Choroid plexus epithelial cell (primary cell): Measurements from ENCODE around the gene MAP3K5.
A peak's percentile ranks its signal among the peaks of the same experiment; 100 is the strongest.

Source experiments
- DNase-seq: peaks from one replicate; pipeline ENCODE4 v3.0.0-alpha.2; 2010; ENCODE audit warnings: low read depth
- H3K4me3 ChIP-seq: 2 replicates; pipeline ENCODE4 v1.5.1; 2011; ENCODE audit warnings: low read depth, mild to moderate bottlenecking, control low read depth, low read length, moderate library complexity
- TF ChIP-seq, protein P1 (sequence below): conservative IDR thresholded peaks from 2 replicates; pipeline ENCODE4 v1.5.1; 2011; ENCODE audit warnings: low read depth, mild to moderate bottlenecking, control low read depth, inconsistent platforms, low read length, moderate library complexity

Gene MAP3K5

DNA sequence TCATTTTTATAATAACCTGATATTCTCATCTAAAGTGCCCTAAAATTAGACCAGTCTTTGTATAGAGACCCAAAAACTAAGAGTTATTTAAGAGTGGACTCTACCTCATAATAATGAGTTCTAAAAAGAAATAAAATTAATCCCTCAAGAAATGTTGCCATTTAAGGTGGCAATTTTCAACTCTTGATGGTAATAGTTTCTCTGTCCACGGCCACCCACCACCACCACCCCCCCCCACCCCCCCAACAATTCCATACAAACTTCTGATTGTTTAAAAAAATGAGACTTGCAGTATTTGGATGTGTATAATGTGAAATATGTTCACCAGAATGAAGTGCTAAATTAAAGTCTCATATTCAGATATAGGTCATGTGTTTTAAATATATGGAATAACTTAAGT lies 244.4 kb downstream of the MAP3K5 start:
- DNase-seq = no peak
- TF ChIP-seq, protein P1, sequence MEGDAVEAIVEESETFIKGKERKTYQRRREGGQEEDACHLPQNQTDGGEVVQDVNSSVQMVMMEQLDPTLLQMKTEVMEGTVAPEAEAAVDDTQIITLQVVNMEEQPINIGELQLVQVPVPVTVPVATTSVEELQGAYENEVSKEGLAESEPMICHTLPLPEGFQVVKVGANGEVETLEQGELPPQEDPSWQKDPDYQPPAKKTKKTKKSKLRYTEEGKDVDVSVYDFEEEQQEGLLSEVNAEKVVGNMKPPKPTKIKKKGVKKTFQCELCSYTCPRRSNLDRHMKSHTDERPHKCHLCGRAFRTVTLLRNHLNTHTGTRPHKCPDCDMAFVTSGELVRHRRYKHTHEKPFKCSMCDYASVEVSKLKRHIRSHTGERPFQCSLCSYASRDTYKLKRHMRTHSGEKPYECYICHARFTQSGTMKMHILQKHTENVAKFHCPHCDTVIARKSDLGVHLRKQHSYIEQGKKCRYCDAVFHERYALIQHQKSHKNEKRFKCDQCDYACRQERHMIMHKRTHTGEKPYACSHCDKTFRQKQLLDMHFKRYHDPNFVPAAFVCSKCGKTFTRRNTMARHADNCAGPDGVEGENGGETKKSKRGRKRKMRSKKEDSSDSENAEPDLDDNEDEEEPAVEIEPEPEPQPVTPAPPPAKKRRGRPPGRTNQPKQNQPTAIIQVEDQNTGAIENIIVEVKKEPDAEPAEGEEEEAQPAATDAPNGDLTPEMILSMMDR = no peak
- no peak overlapping the region for H3K4me3 ChIP-seq

DNA sequence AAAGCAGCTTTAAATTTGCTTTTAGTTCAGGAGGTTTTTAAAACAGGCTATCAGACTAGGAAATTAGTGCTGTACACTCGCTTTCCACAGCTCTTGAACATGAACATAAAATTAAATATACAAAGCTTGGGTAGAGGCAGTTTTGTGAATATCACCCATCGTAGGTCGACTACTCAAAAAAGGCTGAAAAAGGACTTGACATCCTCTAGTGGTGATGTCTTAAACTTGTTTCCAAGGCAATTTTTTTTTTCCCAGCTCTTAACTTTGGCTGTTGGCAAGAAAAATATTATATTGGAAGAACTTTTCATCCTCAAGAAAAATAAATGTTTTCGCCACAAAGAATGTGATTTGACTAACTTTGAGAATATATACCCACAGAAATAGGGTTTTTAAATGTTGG lies 244.9 kb downstream of the MAP3K5 start:
- no peak overlapping the region for H3K4me3 ChIP-seq
- peak; percentile 70 for DNase-seq
- TF ChIP-seq, protein P1 = peak; percentile 73

DNA sequence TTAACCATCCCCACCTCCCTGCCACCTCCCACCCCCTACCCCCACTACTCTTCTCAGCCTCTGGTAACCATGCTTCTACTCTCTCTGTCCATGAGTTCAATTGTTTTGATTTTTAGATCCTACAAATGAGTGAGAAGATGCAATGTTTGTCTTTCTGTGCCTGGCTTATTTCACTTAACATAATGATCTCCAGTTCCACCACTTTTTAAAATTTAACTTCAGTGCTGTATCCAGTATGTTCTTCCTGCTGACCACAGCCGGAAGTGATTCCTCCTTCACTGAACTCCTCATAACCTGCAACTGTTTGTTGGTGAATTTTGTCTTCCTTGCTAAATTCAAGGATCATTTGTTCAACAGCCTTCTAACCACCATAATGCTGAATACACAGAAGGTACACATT lies 245.9 kb downstream of the MAP3K5 start:
- no peak overlapping the region for H3K4me3 ChIP-seq
- DNase-seq = no peak
- TF ChIP-seq, protein P1 = no peak

DNA sequence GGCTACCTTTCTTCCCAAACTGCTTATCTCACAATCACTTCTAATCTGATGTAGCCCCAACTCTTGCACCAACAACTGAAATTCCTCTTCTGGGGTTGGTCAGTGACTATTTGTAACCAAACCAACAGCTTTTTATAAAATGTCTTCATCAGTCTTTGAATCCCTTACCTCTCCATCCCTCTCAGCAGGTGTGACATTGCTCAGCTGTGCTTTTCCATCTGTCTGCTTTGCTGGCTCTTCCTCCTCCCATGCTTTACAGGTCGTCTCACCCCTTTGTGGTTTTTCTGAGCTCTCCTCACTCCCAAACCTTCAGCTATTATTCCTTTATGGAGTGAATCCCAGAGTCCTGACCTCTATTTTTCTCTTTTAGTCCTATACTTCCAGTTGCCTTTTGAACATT lies 248.0 kb downstream of the MAP3K5 start:
- TF ChIP-seq, protein P1 = no peak
- no peak for DNase-seq
- H3K4me3 ChIP-seq = no peak overlapping the region

DNA sequence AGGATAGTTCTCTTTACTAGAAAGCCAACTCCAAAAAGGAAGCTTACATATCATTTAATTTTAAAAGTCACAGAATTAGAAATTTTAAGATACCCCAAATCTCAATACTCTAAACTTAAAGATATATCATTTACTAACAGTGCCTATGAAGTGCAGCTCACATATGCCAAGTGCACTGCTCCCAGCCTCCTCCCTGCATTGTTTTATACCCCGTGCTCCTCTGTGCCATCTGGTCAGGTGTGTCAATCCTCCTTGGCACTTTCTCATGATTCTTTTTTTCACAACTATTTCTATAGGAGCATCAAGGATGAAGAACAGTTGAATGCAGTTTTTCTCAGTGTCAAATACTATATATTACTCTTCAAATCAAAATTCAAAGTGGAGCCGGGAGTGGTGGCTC lies 250.9 kb downstream of the MAP3K5 start:
- TF ChIP-seq, protein P1 = no peak
- DNase-seq = no peak
- H3K4me3 ChIP-seq = no peak overlapping the region

DNA sequence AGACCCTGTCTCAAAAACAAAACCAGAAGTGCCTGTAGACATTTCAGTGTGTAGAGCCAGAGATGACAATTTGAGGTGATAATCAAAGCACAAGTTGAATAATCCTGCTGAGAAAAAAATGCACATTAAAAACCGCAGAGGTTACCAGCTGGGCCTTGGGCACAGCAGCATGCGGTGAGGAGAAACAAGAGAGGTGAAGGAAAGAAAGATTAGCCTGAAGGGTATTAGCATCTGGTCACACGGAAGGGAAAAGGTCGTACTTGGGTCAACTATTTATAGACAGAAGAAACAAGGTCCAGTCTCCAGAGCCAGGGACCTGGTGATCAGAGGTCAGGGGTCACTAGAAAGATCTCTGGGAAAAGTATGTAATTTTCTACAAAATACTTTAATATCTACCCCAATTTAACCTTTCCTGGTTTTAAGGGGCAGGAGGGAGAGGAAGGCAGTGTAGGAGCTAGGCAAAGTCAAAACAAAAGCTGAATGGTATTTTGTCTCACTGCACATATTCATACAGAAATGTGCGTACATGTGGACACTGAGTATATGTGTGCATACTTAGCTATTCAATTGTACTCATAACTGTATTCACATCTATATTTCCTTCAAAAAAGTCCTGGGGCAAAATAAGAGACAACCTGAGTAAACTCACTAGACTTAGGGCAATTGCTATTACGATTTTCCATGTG lies 252.2 kb downstream of the MAP3K5 start:
- no peak overlapping the region for H3K4me3 ChIP-seq
- TF ChIP-seq, protein P1 = no peak
- DNase-seq = peak; percentile 38

DNA sequence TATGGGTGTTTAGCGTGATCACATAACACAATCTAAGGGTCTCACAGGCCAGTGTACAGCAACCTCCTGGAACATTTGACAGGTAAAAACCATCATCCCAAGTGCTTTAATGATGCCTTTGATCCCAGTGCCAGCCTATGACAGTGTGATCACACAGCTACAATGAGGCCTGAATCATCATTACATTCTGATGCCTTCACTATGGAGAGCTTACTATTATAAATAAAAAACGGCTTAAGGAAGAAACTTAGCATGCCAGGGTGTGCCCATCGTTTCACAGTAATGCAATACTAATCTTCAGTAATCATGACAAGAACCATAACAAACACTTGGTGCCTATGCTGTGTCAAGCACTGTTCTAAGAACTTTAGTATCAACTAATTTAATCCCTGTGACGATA lies 253.4 kb downstream of the MAP3K5 start:
- no peak for DNase-seq
- TF ChIP-seq, protein P1 = no peak
- H3K4me3 ChIP-seq = no peak overlapping the region
